CD4-positive, alpha-beta T cell (primary cell): ENCODE data around the gene CA6. TPM values are rescaled to one million over a fixed set of nuclear protein-coding genes. Genes with fewer than 3 reads are reported as not detected.

Experiments
- ATAC-seq: fragments of 200-7000 bp; cut with Tn5 transposase; one replicate; pipeline ENCODE4 v1.10.0; 2022; ENCODE audit warnings: mild to moderate bottlenecking; ENCODE audit not compliant: poor library complexity
- CTCF ChIA-PET: fragments of 350-600 bp; sonication (Branson Sonifier 250); formaldehyde crosslinking; loops from one replicate; lab custom pipeline; 2021; ENCODE audit warnings: antibody characterized with exemption, inconsistent platforms; lab: Charles Lee
- POLR2A ChIA-PET: fragments of 350-600 bp; sonication (Branson Sonifier 250); formaldehyde crosslinking; loops from one replicate; lab custom pipeline; 2021; ENCODE audit warnings: antibody characterized with exemption, inconsistent platforms; lab: Charles Lee
- DNase-seq, 14 experiments: peaks; one replicate each; pipeline ENCODE4 v3.0.0-alpha.2; 2013 to 2020; ENCODE audit warnings: mixed read lengths in 2 of 14
- H3K27ac ChIP-seq, 2 donors: one replicate each; pipeline versions ENCODE4 v1.5.1 to v1.7.0; 2013; ENCODE audit warnings: low read length in 2 of 2, low read depth in 1 of 2, mild to moderate bottlenecking in 1 of 2
- H3K27me3 ChIP-seq, 2 experiments: 1 replicate in 1 of 2; 2 replicates in 1 of 2; pipeline versions ENCODE4 v1.6.1 to v1.7.0; 2013; ENCODE audit warnings: low read length in 2 of 2, control low read depth in 1 of 2, mild to moderate bottlenecking in 1 of 2, moderate library complexity in 1 of 2; ENCODE audit not compliant: insufficient read depth in 2 of 2, control insufficient read depth in 1 of 2
- H3K36me3 ChIP-seq: one replicate; pipeline ENCODE4 v1.6.1; 2013; ENCODE audit warnings: low read length, control low read depth; ENCODE audit not compliant: insufficient read depth
- H3K4me1 ChIP-seq: one replicate; pipeline ENCODE4 v1.6.1; 2013; ENCODE audit warnings: low read length, control low read depth; ENCODE audit not compliant: insufficient read depth
- H3K4me3 ChIP-seq: one replicate; pipeline ENCODE4 v1.5.1; 2013; ENCODE audit warnings: mild to moderate bottlenecking, low read length, moderate library complexity
- H3K9me3 ChIP-seq, 2 experiments: 1 replicate in 1 of 2; 2 replicates in 1 of 2; pipeline versions ENCODE4 v1.6.1 to v1.7.0; 2013; ENCODE audit warnings: low read length in 2 of 2, mild to moderate bottlenecking in 2 of 2, control low read depth in 1 of 2, moderate library complexity in 1 of 2; ENCODE audit not compliant: control insufficient read depth in 1 of 2, insufficient read depth in 1 of 2
- H3K27ac Mint-ChIP-seq: one replicate; pipeline ENCODE4 v1.8.0; 2020; ENCODE audit warnings: mixed read lengths
- H3K27me3 Mint-ChIP-seq: one replicate; pipeline ENCODE4 v1.8.0; 2021; ENCODE audit warnings: mixed read lengths
- H3K36me3 Mint-ChIP-seq: one replicate; pipeline ENCODE4 v1.8.0; 2021; ENCODE audit warnings: low read depth, mixed read lengths
- H3K4me1 Mint-ChIP-seq: one replicate; pipeline ENCODE4 v1.8.0; 2021; ENCODE audit warnings: low read depth, mixed read lengths
- H3K4me3 Mint-ChIP-seq: one replicate; pipeline ENCODE4 v1.8.0; 2020; ENCODE audit warnings: mild to moderate bottlenecking, mixed read lengths
- H3K9me3 Mint-ChIP-seq: one replicate; pipeline ENCODE4 v1.8.0; 2020; ENCODE audit warnings: mixed read lengths
- CTCF ChIP-seq: fragments of 200-600 bp; IDR thresholded peaks from one replicate; pipeline ENCODE4 v1.8.0; 2022; ENCODE audit warnings: antibody characterized with exemption, mild to moderate bottlenecking
- intact Hi-C, 2 experiments: fragments of 100-400 bp; cut with DNase I in 1 of 2; cut with micrococcal nuclease in 1 of 2; formaldehyde crosslinking; loops; one replicate each; pipeline versions ENCODE4 v1.15.1 to v1.9.0; 2023 to 2025; cut with DNase I, micrococcal nuclease
- total RNA-seq, 174 experiments: library from RNA in 2 of 174; stranded (reverse) in 2 of 174; gene quantifications; one replicate each; pipeline ENCODE4 v1.2.3 and lab custom pipeline; 2021 to 2026

Gene CA6
- total RNA-seq, 2 experiments from 2014 or later, result 0.20 TPM; not detected in 1

GRCh38 chr1:9022773-9023172 lies 77.1 kb downstream of the CA6 start:
- Mint-ChIP-seq H3K27me3 (no peaks in the 10 kb centered on the region), H3K4me3 (no peak overlapping the region), H3K36me3 (no peaks in the 10 kb centered on the region), H3K27ac (no peak overlapping the region), H3K4me1 (no peaks in the 10 kb centered on the region), H3K9me3 (no peaks in the 10 kb centered on the region)
- Histone ChIP-seq H3K4me3 (no peak overlapping the region), H3K9me3 (peaks cover 0 to 6% of the 10 kb centered on the region in 2 experiments), H3K4me1 (no peaks in the 10 kb centered on the region), H3K27ac (no peak overlapping the region), H3K27me3 (no peaks in the 10 kb centered on the region), H3K36me3 (no peaks in the 10 kb centered on the region)
- no peak for DNase-seq
- ATAC-seq, result no peak
- ChIA-PET CTCF (no interaction called here), POLR2A (no interaction called here)
- no peak for TF ChIP-seq CTCF
- intact Hi-C loops, result no loop called here

Other genes with a start within 250 kb of the CA6 start
- 10 to 100 TPM; 78.4 to 84.0 TPM for gene RERE, start 128.2 kb upstream of the CA6 start, total RNA-seq
- gene ENO1, start 67.2 kb upstream of the CA6 start, total RNA-seq, result 100 to 1,000 TPM; 120 to 129 TPM
- not detected for gene SLC2A7, start 80.6 kb downstream of the CA6 start, total RNA-seq
- not detected for gene SLC2A5, start 123.8 kb downstream of the CA6 start, total RNA-seq
- 1 to 10 TPM; 2.1 to 5.1 TPM for gene GPR157, start 183.2 kb downstream of the CA6 start, total RNA-seq